Dedifferentiated amniotic fluid mesenchymal stem cell (primary cell): ENCODE results near the gene SYNC.
"Not testable (repeated sequence)": the region's sequence is repeated elsewhere in the genome, so short reads cannot be mapped to it uniquely, and the experiment has no call there.

ENCODE experiments used
- DNase-seq: peaks from one replicate; pipeline ENCODE4 v3.0.0-alpha.2; 2016; ENCODE audit errors: extremely low spot score

The SYNC gene

GRCh38 chr1:32642292-32642827, 60.2 kb downstream of the SYNC start:
- DNase-seq = not testable (repeated sequence)

GRCh38 chr1:32639489-32640075, 63.0 kb downstream of the SYNC start:
- DNase-seq = peak; percentile 19

- DNase-seq = no peak
Measured at GRCh38 chr1:32636914-32637645, 65.5 kb downstream of the SYNC start.

GRCh38 chr1:32635508-32636277, 66.9 kb downstream of the SYNC start:
- DNase-seq = no peak

GRCh38 chr1:32632829-32633228, 69.7 kb downstream of the SYNC start:
- DNase-seq = no peak

- DNase-seq = not testable (repeated sequence)
Measured at GRCh38 chr1:32630173-32630572, 72.4 kb downstream of the SYNC start.
